ENCODE data around the gene GOLGA7B.
A peak's percentile ranks its signal among the peaks of the same experiment; 100 is the strongest.
"Not testable (repeated sequence)": the region's sequence is repeated elsewhere in the genome, so short reads cannot be mapped to it uniquely, and the experiment has no call there.

The GOLGA7B gene

DNA sequence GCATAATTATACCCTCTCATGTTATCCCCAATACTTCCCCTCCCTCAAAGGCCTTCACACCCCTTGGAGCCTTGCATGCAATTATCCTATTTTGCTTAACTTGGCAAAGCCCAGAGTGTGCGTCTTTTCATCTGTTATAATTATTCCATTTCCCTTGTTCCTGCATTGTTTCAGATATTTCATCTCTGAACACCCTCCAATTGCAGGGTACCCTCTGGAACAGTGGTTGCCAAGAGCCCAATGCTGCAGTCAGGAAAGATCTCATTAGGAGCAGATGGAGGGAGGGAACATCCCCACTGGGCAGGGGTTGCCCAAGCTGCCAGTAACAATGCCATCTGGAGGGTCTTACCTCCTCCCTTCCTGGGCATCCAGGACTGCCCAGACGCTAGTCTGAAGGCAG, 18.4 kb upstream of the GOLGA7B start:
- DNase-seq (ENCODE audit: low read depth): no peak

DNA sequence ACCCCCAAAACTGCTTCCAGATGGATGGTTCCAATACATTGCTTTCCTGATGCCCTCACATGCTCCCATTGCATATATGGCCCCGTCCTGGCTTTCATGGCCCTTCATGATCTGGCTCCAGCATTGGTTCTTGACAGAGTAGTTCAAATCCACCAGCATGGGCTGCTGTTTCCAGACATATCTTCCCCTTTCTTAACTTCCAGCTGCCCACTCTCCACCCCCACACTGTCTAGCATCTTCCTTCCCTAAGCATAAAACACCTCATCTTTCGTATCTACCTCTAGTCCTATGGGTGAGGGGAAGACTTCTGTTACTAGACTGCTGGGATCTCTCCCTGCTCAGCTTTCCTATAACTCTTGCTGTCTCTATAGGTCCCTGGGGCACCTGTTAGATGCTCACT, 13.2 kb upstream of the GOLGA7B start:
- no peak for DNase-seq (ENCODE audit: low read depth)

DNA sequence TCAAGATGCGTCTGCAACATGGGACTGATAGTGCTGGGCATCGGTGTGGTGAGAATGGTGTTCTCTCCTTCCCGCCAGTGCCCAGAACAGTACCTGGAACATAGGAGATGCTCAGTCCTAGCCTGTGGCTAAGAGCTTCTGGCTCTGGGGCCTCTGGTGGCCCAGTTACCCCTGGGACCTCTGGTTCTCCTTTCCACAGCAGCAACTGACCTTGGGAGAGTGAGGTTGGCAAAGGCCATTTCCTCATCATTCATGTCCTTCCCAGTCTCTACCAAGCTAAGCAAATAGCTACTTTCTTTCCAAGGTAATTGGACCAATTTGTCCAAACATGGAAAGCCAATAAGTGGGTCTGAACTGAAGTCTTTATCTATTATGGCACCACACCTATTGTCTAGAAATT, 11.6 kb upstream of the GOLGA7B start:
- no peak for DNase-seq (ENCODE audit: low read depth)

DNA sequence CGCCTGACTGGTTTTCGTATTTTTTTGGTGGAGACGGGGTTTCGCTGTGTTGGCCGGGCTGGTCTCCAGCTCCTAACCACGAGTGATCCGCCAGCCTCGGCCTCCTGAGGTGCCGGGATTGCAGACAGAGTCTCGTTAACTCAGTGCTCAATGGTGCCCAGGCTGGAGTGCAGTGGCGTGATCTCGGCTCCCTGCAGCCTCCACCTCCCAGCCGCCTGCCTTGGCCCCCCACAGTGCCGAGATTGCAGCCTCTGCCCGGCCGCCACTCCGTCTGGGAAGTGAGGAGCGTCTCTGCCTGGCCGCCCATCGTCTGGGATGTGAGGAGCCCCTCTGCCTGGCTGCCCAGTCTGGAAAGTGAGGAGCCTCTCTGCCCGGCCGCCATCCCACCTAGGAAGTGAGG, 8.5 kb upstream of the GOLGA7B start:
- DNase-seq (ENCODE audit: low read depth): not testable (repeated sequence)

DNA sequence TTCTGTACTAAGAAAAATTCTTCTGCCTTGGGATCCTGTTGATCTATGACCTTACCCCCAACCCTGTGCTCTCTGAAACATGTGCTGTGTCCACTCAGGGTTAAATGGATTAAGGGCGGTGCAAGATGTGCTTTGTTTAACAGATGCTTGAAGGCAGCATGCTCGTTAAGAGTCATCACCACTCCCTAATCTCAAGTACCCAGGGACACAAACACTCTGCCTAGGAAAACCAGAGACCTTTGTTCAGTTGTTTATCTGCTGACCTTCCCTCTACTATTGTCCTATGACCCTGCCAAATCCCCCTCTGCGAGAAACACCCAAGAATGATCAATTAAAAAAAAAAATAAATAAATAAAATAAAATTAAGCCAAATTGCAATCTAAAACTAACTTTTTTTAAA, 7.5 kb upstream of the GOLGA7B start:
- DNase-seq (ENCODE audit: low read depth): not testable (repeated sequence)

DNA sequence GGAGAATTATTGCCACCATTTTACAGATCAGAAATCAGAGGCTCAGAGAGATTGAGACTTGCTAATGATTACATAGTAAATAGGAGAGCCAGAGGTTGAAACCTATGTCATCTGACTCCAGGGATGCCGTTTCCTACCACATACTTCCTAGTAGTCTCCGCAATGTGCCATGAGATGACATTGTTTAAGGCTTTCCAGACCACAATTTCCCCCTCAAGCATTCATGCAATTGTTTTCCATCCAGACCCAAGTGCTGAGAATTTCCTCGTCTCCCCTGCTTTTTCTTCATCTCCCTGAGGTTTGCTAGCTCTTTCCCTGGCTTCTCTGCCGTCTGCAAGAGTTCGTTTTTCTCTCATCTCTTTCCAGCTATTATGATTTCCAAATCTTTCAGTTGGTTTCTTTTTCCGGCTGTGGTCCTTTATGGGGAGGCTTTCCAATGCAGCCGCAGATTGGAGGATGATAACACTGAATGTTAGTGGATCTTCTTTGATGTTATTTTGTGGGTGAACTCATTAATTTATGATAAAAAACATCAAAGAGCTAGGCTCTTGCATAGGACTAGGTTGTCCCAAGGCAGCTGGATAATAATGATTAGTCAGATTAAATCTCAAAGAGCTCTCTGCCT, 6.9 kb upstream of the GOLGA7B start:
- DNase-seq (ENCODE audit: low read depth): no peak

DNA sequence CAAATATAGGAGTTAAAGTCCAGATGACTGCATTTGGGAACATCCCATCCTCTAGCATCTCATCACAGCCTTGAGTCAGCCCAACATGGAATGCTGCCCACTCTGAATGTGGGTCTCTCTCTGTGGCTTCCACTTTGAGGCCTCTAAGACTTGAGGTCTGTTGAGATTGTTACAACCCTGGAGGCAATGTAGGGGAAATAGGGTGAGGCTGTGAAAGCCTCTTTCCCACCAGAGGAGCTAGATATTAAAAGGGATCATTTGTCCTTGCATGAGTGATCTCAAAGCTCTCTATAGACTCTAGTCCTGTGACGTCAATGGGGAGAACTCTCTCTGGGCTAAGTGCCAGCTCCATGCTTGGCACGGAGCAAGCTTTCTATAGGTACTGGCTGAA, 6.4 kb upstream of the GOLGA7B start:
- no peak for DNase-seq (ENCODE audit: low read depth)

DNA sequence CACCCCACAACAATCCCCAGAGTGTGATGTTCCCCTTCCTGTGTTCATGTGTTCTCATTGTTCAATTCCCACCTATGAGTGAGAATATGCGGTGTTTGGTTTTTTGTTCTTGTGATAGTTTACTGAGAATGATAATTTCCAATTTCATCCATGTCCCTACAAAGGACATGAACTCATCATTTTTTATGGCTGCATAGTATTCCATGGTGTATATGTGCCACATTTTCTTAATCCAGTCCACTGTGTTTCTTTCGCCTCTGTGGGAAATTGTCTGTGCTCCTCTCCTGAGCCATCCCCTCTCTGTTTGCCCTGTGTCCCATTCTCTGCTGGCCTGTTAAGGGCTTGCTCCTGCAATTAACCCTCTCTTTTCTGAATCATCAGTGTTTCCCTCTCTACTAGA, 5.7 kb upstream of the GOLGA7B start:
- not testable (repeated sequence) for DNase-seq (ENCODE audit: low read depth)

DNA sequence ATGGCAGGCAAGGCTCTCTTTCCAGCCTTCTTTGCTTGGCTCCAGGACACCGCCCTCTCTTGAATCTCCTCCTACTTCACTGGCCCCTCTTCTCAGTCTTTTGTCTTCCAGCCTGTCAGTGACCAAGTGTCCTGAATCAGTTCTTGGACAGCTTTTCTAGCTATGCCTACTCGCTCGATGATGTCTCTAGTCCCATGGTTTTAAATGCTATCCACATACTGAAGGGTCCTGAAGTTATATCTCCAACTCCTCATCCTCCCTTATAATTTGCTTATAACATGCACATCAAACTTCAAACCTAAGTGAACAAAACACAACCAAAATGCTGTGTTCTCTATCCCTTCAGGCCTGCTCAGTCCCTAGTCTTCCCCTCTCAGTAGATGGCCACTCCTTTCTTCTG, 5.0 kb upstream of the GOLGA7B start:
- DNase-seq (ENCODE audit: low read depth): no peak

DNA sequence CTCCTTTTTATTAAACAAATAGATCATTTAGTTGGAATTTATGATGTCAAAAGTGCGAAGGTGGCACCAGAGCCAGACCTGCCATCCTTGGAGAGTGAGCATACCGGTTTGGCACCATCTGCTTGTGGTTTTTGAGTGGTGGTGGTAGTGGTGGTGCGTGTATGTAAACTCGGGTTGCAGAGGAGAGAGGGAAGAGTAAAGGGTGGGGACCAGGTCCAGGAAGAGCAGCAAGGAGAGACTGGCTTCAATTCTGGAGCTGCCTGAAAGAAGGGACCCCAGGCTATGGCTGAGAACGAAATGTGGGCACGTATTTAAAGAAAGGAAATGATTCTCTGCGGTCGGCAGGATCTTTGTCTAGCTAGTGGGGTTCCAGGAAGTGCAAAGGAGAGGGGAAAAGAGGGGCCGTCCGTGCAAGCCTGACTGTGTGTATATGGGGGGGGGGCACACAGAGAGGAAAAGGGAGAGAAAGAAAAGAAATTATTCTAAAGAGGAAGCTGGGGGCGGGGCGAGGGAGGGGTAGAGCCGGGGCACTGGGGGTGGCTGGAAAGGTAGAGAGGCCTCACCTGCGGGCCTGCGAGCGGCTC, 448 bp upstream of the GOLGA7B start:
- DNase-seq (ENCODE audit: low read depth): no peak

DNA sequence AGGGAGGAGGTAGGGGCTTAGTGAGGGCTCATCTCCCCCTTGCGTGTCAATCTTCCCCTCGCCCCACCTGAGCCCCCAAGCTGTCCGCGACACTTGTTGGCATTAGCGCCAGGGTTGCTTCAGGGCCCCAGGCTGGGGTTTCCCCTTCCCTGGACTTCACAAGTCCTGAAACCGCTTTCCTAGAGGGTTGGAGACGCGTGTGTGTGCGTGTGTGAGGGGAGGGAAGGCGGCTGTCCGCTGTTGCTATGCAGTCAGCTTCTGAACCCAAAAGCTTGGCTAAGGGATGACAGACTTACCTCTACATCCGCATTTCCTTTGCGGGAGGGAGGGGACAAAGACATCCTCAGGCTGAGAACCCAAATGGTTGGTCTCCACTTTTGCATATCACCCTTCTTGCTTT, 803 bp downstream of the GOLGA7B start:
- DNase-seq (ENCODE audit: low read depth): peak; percentile 3

DNA sequence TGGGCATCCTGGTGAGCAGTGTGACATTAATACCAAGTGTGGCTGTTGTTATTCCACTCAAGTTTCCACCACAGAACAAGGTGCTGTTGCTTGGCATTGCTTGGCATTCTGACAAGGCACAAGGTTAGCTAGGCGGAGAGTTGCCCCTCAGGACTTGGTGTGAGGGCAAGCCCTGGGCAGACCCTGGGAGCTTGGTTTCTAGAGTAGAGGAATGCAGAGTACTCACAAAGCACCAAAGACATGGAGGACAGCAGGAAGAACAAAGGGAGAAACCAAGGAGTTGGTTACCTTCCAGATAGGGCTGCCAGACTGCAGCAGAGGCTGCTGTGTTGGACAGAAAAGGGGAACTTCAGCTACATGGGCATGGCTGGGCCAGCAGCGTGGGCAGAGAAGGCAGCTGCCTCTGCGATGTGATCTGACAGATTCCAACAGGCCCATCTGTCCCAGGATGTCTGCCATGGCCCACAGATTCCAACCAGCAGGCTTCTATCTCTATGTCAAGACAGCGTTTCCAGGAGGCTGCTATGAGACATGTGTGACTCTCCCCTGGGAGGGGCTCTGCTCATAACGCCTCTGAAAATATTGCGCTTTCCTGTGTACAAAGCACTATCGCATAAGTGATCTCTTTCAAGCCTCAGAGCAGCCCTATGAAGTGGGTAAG, 1.8 kb downstream of the GOLGA7B start:
- peak; percentile 21 for DNase-seq (ENCODE audit: low read depth)

DNA sequence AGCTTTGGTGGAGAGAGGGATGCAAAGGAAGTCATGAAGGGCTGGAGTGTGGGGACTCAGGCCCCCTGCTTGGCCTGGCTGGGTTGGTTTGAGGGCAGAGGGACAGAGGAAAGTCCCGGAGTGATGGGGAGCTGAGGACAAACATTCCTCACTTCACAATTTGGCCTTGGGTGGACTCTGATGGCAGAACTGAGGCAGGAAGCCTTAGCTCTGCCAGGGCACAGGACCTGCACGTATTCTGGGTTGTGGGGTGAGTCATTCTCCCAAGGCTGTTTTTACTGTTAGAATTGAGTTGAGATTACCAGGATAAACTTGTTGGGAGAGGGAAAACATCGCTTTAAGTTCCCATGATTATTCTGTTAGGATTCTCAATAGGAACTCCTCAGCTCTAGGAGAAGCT, 2.6 kb downstream of the GOLGA7B start:
- no peak for DNase-seq (ENCODE audit: low read depth)

DNA sequence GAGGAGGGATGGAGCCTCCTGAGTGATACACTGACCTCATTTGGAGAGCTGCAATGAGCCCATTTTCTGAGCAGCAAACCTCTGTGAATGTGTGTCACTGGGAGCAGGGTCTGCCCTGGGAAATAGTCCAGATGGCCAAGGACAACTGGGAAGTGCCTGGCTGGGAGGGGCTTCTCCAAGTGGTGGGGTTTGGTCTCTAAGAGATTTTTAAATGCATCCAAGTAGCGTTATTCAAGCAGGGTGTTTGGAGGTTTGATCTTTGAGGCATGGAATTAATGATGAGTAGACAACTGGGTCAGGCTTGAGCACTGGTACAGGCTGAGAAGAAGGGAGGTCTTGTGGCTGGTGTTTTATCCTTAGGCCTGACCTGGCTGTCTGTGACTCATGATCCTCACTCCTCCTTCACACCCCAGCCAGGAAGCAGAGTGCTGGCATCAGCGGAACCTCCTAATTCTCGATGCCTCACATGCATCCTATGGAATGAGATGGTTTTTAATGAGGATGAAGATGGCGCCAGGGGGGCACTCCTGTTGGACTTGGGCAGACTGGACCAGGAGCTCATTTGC, 3.3 kb downstream of the GOLGA7B start:
- no peak for DNase-seq (ENCODE audit: low read depth)

DNA sequence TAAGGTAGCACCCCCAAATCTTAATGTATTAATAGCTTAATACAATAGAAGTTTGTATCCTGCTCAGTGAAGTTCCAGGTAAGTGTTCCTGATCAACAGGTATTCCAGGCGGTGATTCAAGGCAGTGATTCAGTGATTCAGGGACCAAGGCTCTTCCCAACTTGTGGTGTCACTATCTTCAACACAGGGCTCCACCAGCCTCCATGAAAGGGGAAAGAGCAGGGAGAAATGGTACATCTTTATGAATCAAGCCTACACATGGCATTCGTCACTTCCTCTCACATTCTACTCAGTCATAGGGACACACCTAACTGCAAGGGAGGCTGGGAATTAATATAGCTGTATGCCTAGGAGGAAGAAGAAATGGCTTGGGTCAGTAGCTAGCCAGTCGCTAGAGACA, 5.1 kb downstream of the GOLGA7B start:
- DNase-seq (ENCODE audit: low read depth): no peak

DNA sequence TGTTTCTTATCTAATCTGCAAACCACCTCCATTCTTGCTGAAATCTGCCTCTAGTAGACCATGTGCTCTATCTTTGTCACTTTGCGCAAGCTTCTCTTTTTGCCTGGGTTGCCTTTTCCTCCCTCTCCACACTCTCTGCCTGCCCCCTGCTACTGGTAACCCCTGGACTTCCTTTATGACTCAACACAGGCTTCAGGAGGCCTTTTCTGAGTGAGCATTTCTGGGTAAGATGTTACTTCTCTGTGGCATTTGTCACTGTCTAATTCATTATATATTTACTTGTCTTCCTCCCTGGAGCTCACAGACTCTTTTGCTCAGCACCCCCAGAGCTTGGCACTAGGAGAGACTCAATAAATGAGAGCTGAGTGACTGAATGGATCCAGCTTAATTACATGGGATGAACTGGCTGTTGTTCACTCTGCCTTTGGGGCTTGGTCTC, 8.4 kb downstream of the GOLGA7B start:
- no peak for DNase-seq (ENCODE audit: low read depth)

DNA sequence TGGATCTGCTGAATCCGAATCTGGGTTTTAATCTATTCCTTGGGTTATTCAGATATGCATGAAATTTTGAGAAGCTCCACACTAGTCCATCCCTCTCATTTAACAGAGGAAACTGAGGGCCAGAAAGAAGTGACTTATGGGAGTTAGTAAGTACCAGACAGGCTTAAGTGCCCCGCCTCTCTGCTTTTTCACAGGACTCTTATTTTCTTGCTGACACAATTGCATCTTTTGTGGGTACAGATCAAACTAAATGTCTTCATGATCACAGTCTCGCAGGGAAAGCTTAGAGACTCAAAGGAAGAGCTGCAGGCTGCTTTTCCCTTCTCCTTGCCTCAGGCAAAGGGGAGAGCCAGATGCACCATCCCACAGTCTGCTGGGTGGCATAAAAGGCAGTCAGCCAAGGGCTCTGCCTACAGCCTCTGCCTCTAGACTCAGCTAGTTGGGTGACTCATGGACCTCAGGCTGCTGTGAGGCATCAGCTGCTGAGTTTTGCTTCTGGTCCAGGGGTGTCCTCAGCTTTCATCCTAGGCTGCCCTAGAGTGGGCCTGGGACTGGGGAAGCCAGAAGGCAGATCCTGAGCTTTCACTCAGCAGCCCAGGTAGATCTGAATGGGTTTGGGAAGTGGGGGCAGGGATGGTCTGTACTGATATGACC, 11.6 kb downstream of the GOLGA7B start:
- no peak for DNase-seq (ENCODE audit: low read depth)

DNA sequence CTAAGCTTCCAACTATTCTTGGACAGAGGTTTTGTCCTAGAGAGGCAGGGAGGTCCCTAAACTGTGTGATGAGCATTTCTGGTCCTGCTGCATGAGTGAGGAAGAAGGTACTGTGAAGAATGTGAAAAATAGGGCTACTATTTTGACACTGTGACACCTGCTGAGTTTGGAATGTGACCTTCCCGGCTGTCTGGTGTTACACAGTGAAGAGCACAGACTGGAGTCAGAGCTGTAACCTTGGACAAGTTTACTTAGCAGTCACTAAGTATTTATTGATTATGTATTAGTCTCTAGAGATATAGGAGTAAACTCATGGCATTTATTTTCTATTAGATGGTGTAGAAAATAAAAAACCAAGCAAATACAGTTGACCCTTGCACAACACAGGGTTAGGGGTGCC, 12.3 kb downstream of the GOLGA7B start:
- no peak for DNase-seq (ENCODE audit: low read depth)

DNA sequence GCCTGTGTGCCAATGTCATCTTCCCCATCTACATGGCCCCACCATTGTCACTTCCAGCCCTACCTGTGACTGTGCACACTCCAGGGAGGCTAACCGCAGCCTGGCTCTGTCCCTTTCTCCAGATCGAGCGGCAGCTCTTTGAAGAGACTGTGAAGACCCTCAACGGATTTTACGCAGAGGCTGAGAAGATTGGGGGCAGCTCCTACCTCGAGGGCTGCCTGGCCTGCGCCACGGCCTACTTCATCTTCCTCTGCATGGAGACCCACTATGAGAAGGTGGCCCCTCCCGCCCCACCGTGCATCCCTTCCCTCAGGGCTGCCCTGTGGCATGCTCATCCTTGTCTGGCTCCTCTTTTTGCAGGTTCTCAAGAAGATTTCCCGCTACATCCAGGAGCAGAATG, 14.2 kb downstream of the GOLGA7B start:
- no peak for DNase-seq (ENCODE audit: low read depth)

DNA sequence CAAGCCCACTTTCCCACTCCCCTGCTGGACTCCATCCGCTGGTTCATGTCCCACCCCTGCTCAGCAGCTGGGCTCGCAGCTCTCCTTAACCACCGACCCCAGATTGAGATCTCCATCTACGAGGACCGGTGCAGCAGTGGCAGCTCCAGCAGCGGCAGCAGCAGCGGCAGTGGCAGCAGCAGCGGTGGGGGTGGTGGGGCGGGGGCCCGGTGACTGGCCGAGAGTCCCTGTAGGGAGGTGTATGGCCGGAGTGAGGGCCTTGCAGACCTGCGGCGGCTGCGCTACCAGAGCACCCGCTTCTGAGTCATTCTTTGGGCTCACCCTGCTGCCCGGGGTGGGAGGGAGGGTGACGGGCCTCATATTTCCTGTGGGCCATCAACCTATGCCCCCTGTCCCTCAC, 15.8 kb downstream of the GOLGA7B start:
- no peak for DNase-seq (ENCODE audit: low read depth)

DNA sequence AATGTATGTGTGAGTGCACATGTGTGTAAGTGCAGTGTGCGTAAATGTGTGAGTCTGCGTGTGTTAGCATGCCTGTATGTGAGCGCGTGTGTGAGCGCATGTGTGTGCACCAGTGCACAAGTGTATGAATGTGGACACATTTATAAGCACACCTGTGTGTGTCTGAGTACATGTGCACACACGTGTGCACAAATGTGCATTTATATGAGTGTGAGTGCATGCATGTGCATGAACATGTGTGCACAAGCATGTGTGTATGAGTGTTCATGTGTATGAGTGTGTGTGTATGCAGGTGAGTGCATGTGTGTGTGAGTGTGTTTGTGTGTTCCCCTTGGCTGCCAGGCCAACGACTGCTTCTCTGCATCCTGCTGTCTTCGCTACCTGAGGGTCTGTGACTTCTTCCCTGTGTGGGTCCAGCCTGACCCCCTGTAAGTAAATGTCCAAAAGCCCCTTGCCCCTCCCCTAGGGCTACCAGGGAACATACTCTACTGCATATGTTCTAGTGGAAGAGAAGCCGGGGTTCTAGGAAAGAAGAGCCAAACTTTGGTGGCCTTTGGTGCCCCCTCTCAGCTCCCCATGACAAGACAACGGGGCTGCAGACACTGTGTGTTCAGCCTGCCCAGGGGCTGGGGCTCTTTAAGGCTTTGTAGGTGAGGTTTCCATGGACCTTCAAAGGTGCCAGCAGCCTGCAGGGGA, 17.0 kb downstream of the GOLGA7B start:
- DNase-seq (ENCODE audit: low read depth): no peak

DNA sequence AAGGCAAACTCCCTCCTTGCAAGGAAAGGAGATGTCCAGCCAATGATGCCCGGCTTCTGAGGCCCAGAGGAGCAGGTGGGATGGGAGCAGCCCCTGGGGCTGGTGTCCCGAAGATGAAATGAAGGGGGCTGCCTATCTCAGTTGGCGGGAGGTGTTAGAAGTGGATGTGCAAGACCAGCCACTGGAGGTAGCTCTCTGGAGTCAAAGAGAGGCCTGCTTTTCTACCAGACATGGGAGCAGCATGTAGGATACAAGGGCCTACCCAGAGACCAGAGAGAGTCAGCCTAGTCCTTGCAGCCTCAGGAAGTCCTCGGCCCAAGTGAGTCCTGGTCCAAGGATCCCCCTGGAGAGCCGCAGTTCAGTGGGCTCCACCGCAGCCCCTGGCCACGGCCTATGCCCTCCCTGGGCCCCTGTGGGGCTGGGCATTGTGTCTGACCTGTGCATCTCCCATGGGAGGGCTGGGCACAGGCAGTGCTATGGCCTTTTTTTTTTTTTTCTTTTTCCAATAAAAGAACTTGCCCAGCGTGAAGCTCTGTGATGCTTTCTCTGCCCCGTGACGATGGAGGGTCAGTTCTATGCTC, 17.7 kb downstream of the GOLGA7B start:
- DNase-seq (ENCODE audit: low read depth): no peak
